IMR-90 (cell line): Measurements from ENCODE around the gene DCST2. TPM values are rescaled to one million over a fixed set of nuclear protein-coding genes. Genes with fewer than 3 reads are reported as not detected.

Source experiments
- POLR2A ChIP-seq: IDR thresholded peaks from 2 replicates; pipeline ENCODE4 v1.6.1; 2012; ENCODE audit warnings: mild to moderate bottlenecking, low read depth, low read length
- RCOR1 ChIP-seq: IDR thresholded peaks from 2 replicates; pipeline ENCODE4 v1.6.1; 2012; ENCODE audit warnings: mild to moderate bottlenecking, low read length, improper control_type of control experiment; ENCODE audit not compliant: insufficient replicate concordance
- polyA plus RNA-seq, 3 experiments: library from polyadenylated mRNA; depleted of rRNA; stranded (reverse); fragments of >200 nt; gene quantifications; 2 replicates each; pipeline ENCODE4 v1.2.3, GENCODE V29; 2012; ENCODE audit warnings: low replicate concordance in 1 of 3
- total RNA-seq: library from RNA; depleted of rRNA; stranded (reverse); fragments of >200 nt; gene quantifications from 2 replicates; pipeline ENCODE4 v1.2.3, GENCODE V29; 2012
- TF ChIP-seq, protein P1 (sequence below): fragments of 150-350 bp; IDR thresholded peaks from 2 replicates; pipeline ENCODE4 v1.6.1; 2016; ENCODE audit warnings: low read depth, mild to moderate bottlenecking, low read length, moderate library complexity, borderline replicate concordance

The DCST2 gene
- total and polyA plus RNA-seq, 2 of the 4 experiments (the other 2 are of a cell fraction) = 0.14 TPM; not detected in 1

- TF ChIP-seq, protein P1, sequence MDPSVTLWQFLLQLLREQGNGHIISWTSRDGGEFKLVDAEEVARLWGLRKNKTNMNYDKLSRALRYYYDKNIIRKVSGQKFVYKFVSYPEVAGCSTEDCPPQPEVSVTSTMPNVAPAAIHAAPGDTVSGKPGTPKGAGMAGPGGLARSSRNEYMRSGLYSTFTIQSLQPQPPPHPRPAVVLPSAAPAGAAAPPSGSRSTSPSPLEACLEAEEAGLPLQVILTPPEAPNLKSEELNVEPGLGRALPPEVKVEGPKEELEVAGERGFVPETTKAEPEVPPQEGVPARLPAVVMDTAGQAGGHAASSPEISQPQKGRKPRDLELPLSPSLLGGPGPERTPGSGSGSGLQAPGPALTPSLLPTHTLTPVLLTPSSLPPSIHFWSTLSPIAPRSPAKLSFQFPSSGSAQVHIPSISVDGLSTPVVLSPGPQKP = no peak
- TF ChIP-seq RCOR1 = no peak
- TF ChIP-seq POLR2A = no peak
Observed at GRCh38 chr1:154996966-154997701, 36.4 kb downstream of the DCST2 start (continued).
